ENCODE measurements around the gene ST7. TPM values are rescaled to one million over a fixed set of nuclear protein-coding genes. Genes with fewer than 3 reads are reported as not detected.

Gene ST7
- total and polyA plus RNA-seq, 2 donors (not counting 3 experiments of a cell fraction or from before 2014, with no cell fraction given), result 18.6 to 24.9 TPM

DNA sequence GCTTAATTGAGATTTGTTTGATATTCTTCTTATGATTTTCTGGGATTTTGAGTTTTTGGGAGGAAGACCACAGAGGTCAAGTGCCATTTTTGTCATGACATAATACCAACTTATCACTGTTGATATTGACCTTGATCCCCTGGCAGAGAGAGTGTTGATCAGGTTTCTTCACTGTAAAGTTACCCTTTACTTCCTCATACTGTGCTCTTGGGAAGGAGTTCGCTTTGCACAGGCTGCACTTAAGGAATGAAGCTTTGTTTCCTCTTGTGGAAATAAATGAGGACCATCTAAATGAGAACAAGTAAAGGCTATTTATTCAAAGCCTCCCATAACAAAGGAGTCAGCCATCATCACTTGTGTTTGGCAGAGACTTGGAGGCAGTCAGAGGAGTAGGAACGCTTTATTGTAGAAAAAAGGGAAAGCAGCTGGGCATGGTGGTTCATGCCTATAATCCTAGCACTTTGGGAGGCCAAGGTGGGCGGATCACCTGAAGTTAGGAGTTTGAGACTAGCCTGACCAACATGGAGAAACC lies 16.1 kb downstream of the ST7 start:
- TF ChIP-seq CTCF (IDR thresholded peaks at IDR 0.05; ENCODE audit: extremely low read depth in 1 of 2, insufficient read depth in 1 of 2, low read depth in 1 of 2, low read length in 2 of 2), result no peak
- TF ChIP-seq MAX (IDR thresholded peaks at IDR 0.05; ENCODE audit: insufficient read depth, insufficient read length), result no peak
- no peak for TF ChIP-seq FOS (IDR thresholded peaks at IDR 0.05; ENCODE audit: borderline replicate concordance, insufficient read depth, low read length)
- TF ChIP-seq EZH2 (IDR thresholded peaks at IDR 0.05; ENCODE audit: borderline replicate concordance, low read depth, low read length, severe bottlenecking), result no peak
- no peak for TF ChIP-seq GATA2 (IDR thresholded peaks at IDR 0.05; ENCODE audit: insufficient read depth, insufficient read length, low read depth, low read length)
- no peak for TF ChIP-seq JUN (IDR thresholded peaks at IDR 0.05; ENCODE audit: borderline replicate concordance, insufficient read depth, insufficient read length, low read depth)
- TF ChIP-seq POLR2A (IDR thresholded peaks at IDR 0.05; ENCODE audit: low read depth, low read length), result no peak
- no peak for TF ChIP-seq POLR2AphosphoS5 (IDR thresholded peaks at IDR 0.05; ENCODE audit: insufficient read depth, low read depth, low read length)
- TF ChIP-seq MYC (IDR thresholded peaks at IDR 0.05; ENCODE audit: low read depth, low read length), result no peak
- H3K27me3 ChIP-seq (ENCODE audit: control insufficient read depth in 2 of 2, insufficient read depth in 2 of 2, low read length in 2 of 2), result no peaks in the 10 kb centered on the region
- H3K4me3 ChIP-seq (replicated peaks in 1 of 3; ENCODE audit: insufficient read depth in 1 of 3, low read depth in 1 of 3, low read length in 3 of 3), result no peak overlapping the region
- no peak overlapping the region for H3K27ac ChIP-seq (ENCODE audit: insufficient read depth, low read depth, low read length)
- dilution Hi-C loops (cut with MboI; ENCODE audit: extremely low pct_ligation_motif_present, low sequenced_read_pairs), result no loop called here
- no peak overlapping the region for H2AFZ ChIP-seq (ENCODE audit: low read depth, low read length)
- intact Hi-C loops (cut with micrococcal nuclease), result no loop called here
- no peaks in the 10 kb centered on the region for H3K9me1 ChIP-seq (replicated peaks; ENCODE audit: control insufficient read depth, extremely low read depth, insufficient read depth, low read length)
- DNase-seq (ENCODE audit: low read depth, low spot score) (no peak), FAIRE-seq (no peak)
- POLR2A ChIA-PET, result no interaction called here
- no TSS peak for BruUV-seq (replicated peaks)
- H3K79me2 ChIP-seq (ENCODE audit: control insufficient read depth, insufficient read depth, low read length), result peaks cover 29% of the 10 kb centered on the region
- H3K4me2 ChIP-seq (ENCODE audit: insufficient read depth, low read length), result no peak overlapping the region
- no peaks in the 10 kb centered on the region for H3K36me3 ChIP-seq (ENCODE audit: control insufficient read depth in 2 of 2, extremely low read depth in 1 of 2, insufficient read depth in 2 of 2, low read length in 2 of 2)
- H3K9me3 ChIP-seq (replicated peaks; ENCODE audit: control insufficient read depth, insufficient read depth, low read length), result no peaks in the 10 kb centered on the region
- H3K9ac ChIP-seq (replicated peaks; ENCODE audit: extremely low read depth, insufficient read depth, low read length), result no peak overlapping the region
- CTCF ChIA-PET, result interaction anchor here (1.1 to 4.7 kb wide), 5 partner anchors 12 to 158 kb away, joined by 4 to 29 read pairs (median 5); no protein-coding TSS in a partner anchor
- no peaks in the 10 kb centered on the region for H3K4me1 ChIP-seq (ENCODE audit: control insufficient read depth, extremely low read depth, insufficient read depth, low read length)
- H4K20me1 ChIP-seq (replicated peaks; ENCODE audit: control insufficient read depth, extremely low read depth, insufficient read depth, low read length), result no peaks in the 10 kb centered on the region

All from endothelial cell of umbilical vein (primary cell).